HG03064 (cell line): Measurements from ENCODE around the gene SNX5.

Source experiments
- ATAC-seq: cut with Tn5 transposase; IDR thresholded peaks from one replicate; pipeline ENCODE4 v1.9.1; 2021; ENCODE audit warnings: low read depth; ENCODE audit not compliant: unreplicated experiment

SNX5 gene

GRCh38 chr20:17941826-17942196, 26.8 kb downstream of the SNX5 start:
- ATAC-seq, result no peak

- no peak for ATAC-seq
Measured at GRCh38 chr20:17941087-17941825, 27.3 kb downstream of the SNX5 start.

- ATAC-seq, result no peak
Measured at GRCh38 chr20:17940224-17940971, 28.2 kb downstream of the SNX5 start.

- ATAC-seq, result peak; percentile 5
Measured at GRCh38 chr20:17939622-17940223, 28.9 kb downstream of the SNX5 start.

DNA sequence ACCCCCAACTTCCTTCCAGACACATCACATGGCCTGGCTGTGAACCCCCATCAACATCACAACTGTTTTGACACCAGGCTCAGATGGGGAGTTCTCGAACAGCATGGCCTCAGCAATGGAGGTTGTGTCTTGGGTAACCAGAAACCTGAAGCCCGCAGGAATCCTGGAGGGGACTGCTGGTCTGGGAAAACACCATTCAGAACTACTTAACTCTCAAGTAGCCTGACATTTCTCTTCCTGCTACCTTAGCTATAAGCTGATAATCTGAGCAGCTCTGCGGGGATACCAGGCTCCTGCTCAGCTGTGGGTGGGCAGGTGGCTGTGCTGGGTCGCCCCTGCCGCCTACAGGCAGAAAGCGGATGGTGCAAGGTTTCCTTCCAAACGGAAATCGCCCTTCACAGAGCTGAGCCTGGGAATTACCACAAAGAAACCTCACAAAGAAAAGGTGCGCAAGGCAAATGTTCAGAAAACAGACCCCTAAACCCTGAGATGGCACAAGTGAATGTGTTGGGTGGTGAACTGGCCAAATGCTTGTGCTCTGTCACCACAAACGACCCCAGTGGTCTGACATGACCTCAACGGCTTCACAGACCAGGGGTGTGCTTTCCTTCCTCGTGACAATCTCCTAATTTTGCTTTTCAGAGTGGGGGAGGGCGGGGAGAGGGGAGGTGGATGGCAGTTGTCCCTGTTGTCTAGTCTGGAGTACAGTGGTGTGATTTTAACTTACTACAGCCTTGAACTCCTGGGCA, 29.5 kb downstream of the SNX5 start:
- ATAC-seq, result peak; percentile 63

DNA sequence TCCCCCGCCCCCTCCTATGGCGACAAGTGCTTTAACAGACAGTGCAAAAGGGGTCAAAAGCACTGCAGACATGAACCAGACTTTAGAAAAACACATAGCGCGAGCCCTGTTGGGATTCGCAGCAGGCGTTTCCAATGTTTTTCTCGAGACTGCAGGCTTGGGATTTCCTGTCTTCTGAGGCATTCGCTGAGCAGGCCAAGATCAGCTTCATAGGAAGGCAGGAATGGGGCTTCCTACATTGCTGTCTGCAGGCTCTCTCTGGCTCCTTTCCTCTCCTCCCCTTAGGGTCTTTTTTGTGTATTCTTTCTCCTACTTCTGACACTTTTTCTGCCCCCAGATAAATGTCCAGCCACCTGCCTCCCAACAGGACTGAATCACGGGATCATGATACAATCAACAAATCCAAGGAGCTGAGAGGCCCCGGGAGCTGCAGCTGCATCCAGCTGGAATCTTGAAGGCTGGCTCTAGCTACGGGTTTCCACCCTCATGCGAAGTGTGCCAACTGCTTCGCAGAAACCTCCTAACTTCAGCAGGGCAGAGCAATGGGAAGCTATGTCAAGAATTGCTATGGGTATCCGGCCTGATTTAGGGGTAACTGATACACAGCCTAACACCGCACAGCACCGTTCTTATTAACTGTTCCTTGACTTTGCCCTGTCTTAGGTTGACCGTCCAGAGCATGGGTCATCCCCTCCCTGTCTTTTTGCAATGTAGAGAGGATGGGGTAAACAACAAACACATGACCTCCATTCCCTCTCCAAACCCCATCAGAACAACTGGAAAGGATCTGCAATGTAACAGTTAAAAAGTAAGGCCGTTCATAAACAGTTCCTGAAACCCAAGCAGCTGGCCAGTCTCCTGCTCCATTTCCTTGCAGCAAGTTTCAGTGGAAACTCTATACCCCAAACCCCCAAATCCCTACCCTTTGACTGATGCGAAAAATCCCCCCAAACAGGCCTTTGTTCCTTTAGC, 31.5 kb downstream of the SNX5 start:
- no peak for ATAC-seq

- ATAC-seq, result no peak
Measured at GRCh38 chr20:17936286-17936760, 32.3 kb downstream of the SNX5 start.

- no peak for ATAC-seq
Measured at GRCh38 chr20:17935761-17936160, 32.8 kb downstream of the SNX5 start.

DNA sequence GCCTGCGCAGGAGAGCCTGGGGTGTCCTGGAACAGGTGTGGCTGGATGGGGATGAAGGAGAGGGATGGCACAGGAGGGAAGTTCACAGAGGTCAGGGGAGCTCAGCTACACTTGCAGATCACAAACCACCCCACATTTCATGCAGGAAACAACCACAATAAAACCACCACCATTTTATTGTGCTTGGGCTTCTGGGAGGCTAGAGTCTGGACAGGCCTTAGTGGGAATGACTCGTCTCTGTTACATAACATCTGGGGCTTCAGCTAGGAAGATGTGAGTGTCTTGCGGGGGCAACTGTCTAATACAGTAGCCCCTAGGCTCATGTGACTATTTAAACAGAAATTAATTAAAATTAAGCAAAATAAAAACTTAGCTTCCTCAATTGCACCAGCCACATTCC, 33.4 kb downstream of the SNX5 start:
- ATAC-seq, result no peak

DNA sequence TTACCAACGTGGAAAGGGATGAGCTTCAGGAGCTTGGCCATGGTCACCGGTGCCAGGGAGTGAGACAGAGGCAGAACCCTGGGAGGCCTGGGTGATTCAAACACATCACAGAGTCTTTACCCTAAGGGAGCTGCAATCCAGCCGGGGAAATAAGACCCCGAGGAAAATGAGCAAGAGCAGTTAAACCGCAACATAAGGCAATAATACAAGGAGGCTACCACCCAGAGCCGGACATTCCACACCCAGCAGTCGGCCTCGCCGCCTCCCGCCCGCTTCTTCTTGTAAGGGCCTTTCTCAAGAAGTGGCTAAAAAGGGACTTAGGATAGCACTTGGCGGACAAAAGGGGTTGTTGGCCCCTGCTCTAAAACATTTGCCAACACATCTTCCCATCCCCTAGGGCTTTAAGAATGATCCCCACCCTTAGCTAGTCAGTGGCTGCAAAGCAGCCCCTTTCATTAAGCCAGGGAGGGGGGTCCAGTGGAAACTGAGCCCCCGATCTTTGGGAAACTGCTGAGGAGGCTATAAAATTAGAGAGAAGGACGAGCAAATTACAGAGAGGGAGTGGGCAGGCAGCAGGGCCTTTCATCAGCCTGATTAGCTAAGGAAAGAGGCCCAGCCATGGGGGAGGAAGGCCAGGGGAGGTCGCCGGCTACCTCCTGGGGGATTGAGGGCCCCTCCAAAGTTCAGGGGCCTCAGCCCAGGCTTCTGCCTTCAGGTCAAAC, 34.3 kb downstream of the SNX5 start:
- no peak for ATAC-seq

DNA sequence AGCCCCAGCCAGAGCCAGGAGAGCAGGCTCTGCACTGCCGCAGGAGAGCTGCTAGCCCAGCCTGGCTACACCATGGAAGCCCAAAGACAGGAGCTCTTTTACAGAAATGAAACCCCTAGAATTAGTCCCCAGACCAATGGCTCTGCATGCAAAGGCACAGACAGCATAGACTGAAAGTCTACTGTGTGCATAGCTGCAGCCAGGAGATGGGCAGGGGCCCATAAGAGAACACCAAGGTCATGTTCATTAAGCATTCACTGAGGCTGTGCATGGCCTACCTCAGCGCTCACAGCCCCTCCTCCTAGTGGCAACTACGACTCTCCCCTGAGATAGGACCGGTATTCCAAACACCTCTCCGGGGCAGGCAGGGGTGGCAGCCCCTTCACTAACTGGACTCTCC, 34.9 kb downstream of the SNX5 start:
- ATAC-seq, result no peak

DNA sequence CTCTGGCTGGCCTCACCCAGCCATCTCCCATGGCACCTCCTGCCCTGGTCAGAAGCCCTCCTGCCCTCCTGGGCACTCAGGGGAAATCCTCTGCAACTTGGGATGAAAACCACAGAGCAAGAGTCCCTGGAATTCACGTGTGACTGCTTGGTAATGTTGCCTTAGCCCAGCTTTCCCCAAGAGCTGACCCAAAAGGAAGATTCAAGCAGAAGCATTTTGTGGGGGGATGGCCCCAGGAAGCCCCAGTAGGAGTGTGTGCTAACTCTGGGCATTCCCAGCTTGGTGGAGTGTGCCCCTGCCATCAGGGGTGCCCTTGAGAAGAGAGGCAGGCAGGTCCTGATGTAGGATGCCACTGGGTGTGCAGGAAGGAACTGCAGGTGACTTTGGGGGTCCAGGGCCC, 35.5 kb downstream of the SNX5 start:
- ATAC-seq, result no peak

DNA sequence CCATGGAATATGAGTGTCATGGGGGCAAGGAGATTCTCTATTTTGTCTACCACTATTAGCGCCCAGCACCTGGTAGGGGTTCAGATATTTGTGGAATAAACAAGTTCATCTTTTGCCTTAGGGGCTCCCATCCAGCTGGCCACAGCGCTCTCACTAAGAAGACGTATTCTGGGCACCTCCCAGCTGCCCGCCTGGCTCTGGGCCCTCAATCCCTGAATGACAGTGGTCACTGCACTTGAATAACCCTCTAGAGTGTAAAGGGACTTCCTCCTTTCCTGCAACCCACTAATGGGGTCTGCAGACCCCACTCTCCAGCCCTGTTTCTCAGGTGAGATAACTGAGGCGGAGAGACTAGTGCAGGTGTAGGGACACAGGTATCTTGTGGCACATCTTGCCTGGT, 36.2 kb downstream of the SNX5 start:
- ATAC-seq, result no peak

GRCh38 chr20:17931513-17931912, 37.1 kb downstream of the SNX5 start:
- ATAC-seq, result no peak

- no peak for ATAC-seq
Measured at GRCh38 chr20:17928633-17929311, 39.8 kb downstream of the SNX5 start.

GRCh38 chr20:17928211-17928611, 40.4 kb downstream of the SNX5 start:
- no peak for ATAC-seq

GRCh38 chr20:17925940-17926300, 42.7 kb downstream of the SNX5 start:
- no peak for ATAC-seq

DNA sequence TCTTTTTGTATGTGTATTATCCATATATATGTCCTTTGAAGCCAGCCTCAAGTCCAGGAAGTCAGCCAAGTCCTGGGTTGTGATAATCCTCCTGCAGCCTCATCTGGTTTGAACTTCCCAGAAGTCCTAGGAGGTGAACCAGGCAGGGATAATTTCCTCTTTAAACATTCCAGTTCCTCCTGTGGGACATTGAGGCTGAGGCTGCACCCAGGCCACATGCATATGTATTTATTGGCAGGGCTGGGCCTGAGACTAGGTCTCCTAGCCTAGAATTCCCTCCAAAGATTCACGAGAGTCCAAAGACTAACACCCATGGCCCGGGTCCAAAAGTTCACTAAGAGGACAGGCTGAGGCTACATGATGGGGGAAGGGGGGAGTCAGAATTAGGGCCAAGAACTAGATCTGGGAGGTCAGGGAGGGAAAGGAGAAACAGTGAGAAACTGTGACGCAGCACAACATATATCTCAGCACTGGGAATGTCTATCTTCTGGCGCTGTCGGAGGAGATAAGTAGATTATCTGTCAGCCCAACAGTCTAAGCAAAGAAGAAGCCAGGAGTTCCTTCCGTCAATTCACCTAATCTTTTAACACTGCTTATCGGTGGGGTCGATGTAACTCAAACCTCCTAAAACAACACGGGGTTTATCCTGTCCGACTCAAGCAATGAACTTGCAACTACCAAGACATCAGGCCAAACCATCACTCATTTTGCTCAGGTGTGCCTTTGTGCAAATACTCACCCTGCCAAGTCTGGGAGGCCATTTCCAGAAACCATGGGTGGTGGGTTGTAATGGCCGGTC, 43.3 kb downstream of the SNX5 start:
- ATAC-seq, result no peak
